ENCODE data around the gene ZSCAN12. TPM values are rescaled to one million over a fixed set of nuclear protein-coding genes. Genes with fewer than 3 reads are reported as not detected.

Gene ZSCAN12
- total and polyA plus RNA-seq, 2 of the 13 experiments (the other 11 are each of a cell fraction or from before 2014, with no cell fraction given), result 2.8 to 8.9 TPM

DNA sequence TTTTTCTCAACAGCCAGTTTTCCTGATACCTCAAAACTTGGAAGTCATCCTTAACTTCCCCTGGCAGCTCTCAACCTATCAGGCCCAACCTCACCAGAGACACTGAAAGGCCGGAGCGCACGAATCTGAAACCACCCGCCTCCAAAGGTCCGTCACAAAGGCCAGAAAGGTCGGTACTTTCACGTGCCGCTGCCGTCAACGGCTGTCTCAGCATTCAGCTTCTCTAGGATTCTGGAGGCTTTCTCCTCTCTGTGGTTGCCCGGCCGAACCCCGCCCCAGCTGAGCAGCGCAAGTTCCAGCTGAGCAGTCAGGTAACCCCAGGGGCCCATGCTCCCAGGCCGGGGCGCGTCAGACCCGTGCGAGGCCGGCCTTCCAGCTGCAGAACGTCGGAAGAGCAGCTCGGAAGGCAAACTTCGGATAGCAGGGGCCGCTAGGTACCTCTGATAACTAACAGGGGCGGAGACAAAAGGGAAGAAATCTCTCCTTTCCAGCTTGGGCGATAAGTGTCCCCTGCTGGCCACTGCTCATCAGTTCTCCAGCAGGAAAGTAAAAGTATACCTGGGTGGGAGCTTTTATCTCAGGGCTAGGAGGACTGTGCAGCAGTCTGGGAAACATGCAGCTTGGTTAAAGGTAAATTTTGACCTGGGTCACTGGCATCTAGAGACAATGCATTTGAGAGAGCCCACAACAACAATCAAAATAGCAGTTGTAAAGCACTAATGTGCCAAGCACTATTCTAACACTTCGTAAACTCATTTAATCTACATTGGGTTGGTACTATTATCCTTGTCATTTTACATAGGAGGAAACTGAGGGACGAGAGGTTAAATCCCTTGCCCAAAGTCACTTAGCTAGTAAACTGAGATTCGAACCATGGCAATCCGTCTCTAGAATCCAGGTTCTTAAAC is 16.1 kb downstream of the ZSCAN12 start (continued):
- TF ChIP-seq, protein P1, sequence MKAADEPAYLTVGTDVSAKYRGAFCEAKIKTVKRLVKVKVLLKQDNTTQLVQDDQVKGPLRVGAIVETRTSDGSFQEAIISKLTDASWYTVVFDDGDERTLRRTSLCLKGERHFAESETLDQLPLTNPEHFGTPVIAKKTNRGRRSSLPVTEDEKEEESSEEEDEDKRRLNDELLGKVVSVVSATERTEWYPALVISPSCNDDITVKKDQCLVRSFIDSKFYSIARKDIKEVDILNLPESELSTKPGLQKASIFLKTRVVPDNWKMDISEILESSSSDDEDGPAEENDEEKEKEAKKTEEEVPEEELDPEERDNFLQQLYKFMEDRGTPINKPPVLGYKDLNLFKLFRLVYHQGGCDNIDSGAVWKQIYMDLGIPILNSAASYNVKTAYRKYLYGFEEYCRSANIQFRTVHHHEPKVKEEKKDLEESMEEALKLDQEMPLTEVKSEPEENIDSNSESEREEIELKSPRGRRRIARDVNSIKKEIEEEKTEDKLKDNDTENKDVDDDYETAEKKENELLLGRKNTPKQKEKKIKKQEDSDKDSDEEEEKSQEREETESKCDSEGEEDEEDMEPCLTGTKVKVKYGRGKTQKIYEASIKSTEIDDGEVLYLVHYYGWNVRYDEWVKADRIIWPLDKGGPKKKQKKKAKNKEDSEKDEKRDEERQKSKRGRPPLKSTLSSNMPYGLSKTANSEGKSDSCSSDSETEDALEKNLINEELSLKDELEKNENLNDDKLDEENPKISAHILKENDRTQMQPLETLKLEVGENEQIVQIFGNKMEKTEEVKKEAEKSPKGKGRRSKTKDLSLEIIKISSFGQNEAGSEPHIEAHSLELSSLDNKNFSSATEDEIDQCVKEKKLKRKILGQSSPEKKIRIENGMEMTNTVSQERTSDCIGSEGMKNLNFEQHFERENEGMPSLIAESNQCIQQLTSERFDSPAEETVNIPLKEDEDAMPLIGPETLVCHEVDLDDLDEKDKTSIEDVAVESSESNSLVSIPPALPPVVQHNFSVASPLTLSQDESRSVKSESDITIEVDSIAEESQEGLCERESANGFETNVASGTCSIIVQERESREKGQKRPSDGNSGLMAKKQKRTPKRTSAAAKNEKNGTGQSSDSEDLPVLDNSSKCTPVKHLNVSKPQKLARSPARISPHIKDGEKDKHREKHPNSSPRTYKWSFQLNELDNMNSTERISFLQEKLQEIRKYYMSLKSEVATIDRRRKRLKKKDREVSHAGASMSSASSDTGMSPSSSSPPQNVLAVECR (CRISPR knock-in tag; IDR thresholded peaks at IDR 0.05; ENCODE audit: borderline replicate concordance), result peak; percentile 98
- TF ChIP-seq ZNF709 (CRISPR knock-in tag; IDR thresholded peaks at IDR 0.05) (0 out of 2 replicates have a peak, but pooled peaks have one; percentile 63), SOX13 (IDR thresholded peaks at IDR 0.05) (peak; percentile 43), SOX13 (CRISPR knock-in tag; conservative IDR thresholded peaks at IDR 0.05 in 1 of 2, IDR thresholded peaks at IDR 0.05 in 1 of 2) (peak in 1 of 2 experiments; percentile 78; a peak in 2 of 4 replicates), MED1 (CRISPR knock-in tag; IDR thresholded peaks at IDR 0.05) (peak; percentile 68), ZNF766 (CRISPR knock-in tag; IDR thresholded peaks at IDR 0.05; ENCODE audit: borderline replicate concordance) (peak; percentile 31; the same call in 1 of the 2 replicates), RFX5 (IDR thresholded peaks at IDR 0.05; ENCODE audit: low read depth, low read length) (peak; percentile 24; the same call in 1 of the 2 replicates), THAP9 (CRISPR knock-in tag; IDR thresholded peaks at IDR 0.05; ENCODE audit: borderline replicate concordance) (peak; percentile 84; the same call in 1 of the 2 replicates), SYNCRIP (IDR thresholded peaks at IDR 0.05; ENCODE audit: insufficient read depth, low read depth, low read length) (no peak), ZMAT3 (CRISPR knock-in tag; conservative IDR thresholded peaks at IDR 0.05) (peak; percentile 85; the same call in 1 of the 2 replicates), TCF7L2 (IDR thresholded peaks at IDR 0.05; ENCODE audit: low read depth, low read length) (no peak), ZNF20 (CRISPR knock-in tag; IDR thresholded peaks at IDR 0.05) (no peak), ZBTB8A (CRISPR knock-in tag; IDR thresholded peaks at IDR 0.05; ENCODE audit: borderline replicate concordance, low read depth) (no peak), ZNF260 (CRISPR knock-in tag; IDR thresholded peaks at IDR 0.05; ENCODE audit: borderline replicate concordance, low read depth) (no peak), TOE1 (CRISPR knock-in tag; IDR thresholded peaks at IDR 0.05) (no peak), ZNF777 (CRISPR knock-in tag; IDR thresholded peaks at IDR 0.05) (peak; percentile 93), ZNF780A (CRISPR knock-in tag; IDR thresholded peaks at IDR 0.05) (peak; percentile 29; the same call in 1 of the 2 replicates), ZNF367 (CRISPR knock-in tag; IDR thresholded peaks at IDR 0.05; ENCODE audit: borderline replicate concordance) (0 out of 2 replicates have a peak, but pooled peaks have one; percentile 41), PHF8 (CRISPR knock-in tag; IDR thresholded peaks at IDR 0.05) (peak; percentile 85), DPF2 (CRISPR knock-in tag; IDR thresholded peaks at IDR 0.05; ENCODE audit: borderline replicate concordance, low read depth) (no peak)
- TF ChIP-seq, protein P2, sequence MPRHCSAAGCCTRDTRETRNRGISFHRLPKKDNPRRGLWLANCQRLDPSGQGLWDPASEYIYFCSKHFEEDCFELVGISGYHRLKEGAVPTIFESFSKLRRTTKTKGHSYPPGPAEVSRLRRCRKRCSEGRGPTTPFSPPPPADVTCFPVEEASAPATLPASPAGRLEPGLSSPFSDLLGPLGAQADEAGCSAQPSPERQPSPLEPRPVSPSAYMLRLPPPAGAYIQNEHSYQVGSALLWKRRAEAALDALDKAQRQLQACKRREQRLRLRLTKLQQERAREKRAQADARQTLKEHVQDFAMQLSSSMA (CRISPR knock-in tag; IDR thresholded peaks at IDR 0.05), result peak; percentile 56; the same call in 1 of the 2 replicates

Data from HepG2 (cell line).